Dedifferentiated amniotic fluid mesenchymal stem cell (primary cell): ENCODE results near the gene JAM3.
"Not testable (repeated sequence)": the region's sequence is repeated elsewhere in the genome, so short reads cannot be mapped to it uniquely, and the experiment has no call there.

ENCODE experiments used
- DNase-seq: peaks from one replicate; pipeline ENCODE4 v3.0.0-alpha.2; 2016; ENCODE audit errors: extremely low spot score

The JAM3 gene

GRCh38 chr11:134181707-134182106 is 112.8 kb downstream of the JAM3 start:
- no peak for DNase-seq

- DNase-seq, result not testable (repeated sequence)
Observed at GRCh38 chr11:134188092-134188491, 119.2 kb downstream of the JAM3 start.

DNA sequence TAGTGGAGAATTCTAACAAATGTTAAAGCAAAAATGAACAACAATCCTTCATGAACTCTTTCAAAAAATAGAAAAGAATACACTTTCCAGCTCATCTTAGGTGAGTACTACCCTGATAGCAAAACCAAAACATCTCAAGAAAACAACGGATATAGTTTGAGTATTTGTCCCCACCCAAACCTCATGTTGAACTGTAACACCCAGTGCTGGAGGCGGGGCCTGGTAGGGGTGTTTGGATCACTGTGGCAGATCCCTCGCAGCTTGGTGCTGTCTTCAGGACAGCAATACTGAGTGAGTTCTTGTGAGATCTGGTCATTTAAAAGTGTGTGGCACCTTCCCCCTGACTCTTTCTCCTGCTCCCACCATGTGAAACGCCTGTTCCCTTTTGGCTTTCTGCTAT is 127.9 kb downstream of the JAM3 start:
- DNase-seq, result no peak

GRCh38 chr11:134199531-134199930 is 130.7 kb downstream of the JAM3 start:
- no peak for DNase-seq

- DNase-seq, result no peak
Observed at GRCh38 chr11:134200688-134201087, 131.8 kb downstream of the JAM3 start.
